Measurements from ENCODE around the gene ATXN7.

- TF ChIP-seq CTCF (IDR thresholded peaks at IDR 0.05) (no peak), POLR2A (IDR thresholded peaks at IDR 0.05) (no peak)
Observed at GRCh38 chr3:63891518-63891917, 27.9 kb downstream of the ATXN7 start.
